HG03175 (cell line): ENCODE measurements around the gene C4orf54.

Source experiments
- ATAC-seq: cut with Tn5 transposase; IDR thresholded peaks from one replicate; pipeline ENCODE4 v1.9.1; 2021; ENCODE audit warnings: mild to moderate bottlenecking, moderate library complexity; ENCODE audit not compliant: unreplicated experiment

The C4orf54 gene

GRCh38 chr4:99652596-99653436 lies 4.8 kb downstream of the C4orf54 start:
- no peak for ATAC-seq

- no peak for ATAC-seq
These were observed 5.7 kb downstream of the C4orf54 start for GRCh38 chr4:99651811-99652485.

GRCh38 chr4:99651016-99651769 lies 6.4 kb downstream of the C4orf54 start:
- no peak for ATAC-seq

GRCh38 chr4:99649778-99650177 lies 7.8 kb downstream of the C4orf54 start:
- no peak for ATAC-seq

- no peak for ATAC-seq
These were observed 8.4 kb downstream of the C4orf54 start for GRCh38 chr4:99649208-99649607.

GRCh38 chr4:99648321-99648720 lies 9.3 kb downstream of the C4orf54 start:
- ATAC-seq = no peak

GRCh38 chr4:99647071-99647470 lies 10.6 kb downstream of the C4orf54 start:
- no peak for ATAC-seq

- ATAC-seq = no peak
These were observed 12.0 kb downstream of the C4orf54 start for GRCh38 chr4:99645638-99646037.

GRCh38 chr4:99645036-99645435 lies 12.6 kb downstream of the C4orf54 start:
- no peak for ATAC-seq

- no peak for ATAC-seq
These were observed 13.2 kb downstream of the C4orf54 start for GRCh38 chr4:99644453-99644852.

- no peak for ATAC-seq
These were observed 14.7 kb downstream of the C4orf54 start for GRCh38 chr4:99642725-99643489.

GRCh38 chr4:99640676-99641075 lies 17.0 kb downstream of the C4orf54 start:
- no peak for ATAC-seq

- no peak for ATAC-seq
These were observed 20.5 kb downstream of the C4orf54 start for GRCh38 chr4:99637174-99637573.

GRCh38 chr4:99636422-99636821 lies 21.2 kb downstream of the C4orf54 start:
- ATAC-seq = no peak

GRCh38 chr4:99635601-99636000 lies 22.0 kb downstream of the C4orf54 start:
- ATAC-seq = no peak

- ATAC-seq = no peak
These were observed 22.8 kb downstream of the C4orf54 start for GRCh38 chr4:99634742-99635360.

GRCh38 chr4:99633772-99634171 lies 23.9 kb downstream of the C4orf54 start:
- ATAC-seq = no peak

GRCh38 chr4:99630857-99631360 lies 26.7 kb downstream of the C4orf54 start:
- no peak for ATAC-seq

- ATAC-seq = no peak
These were observed 27.6 kb downstream of the C4orf54 start for GRCh38 chr4:99629962-99630554.

GRCh38 chr4:99628040-99628439 lies 29.6 kb downstream of the C4orf54 start:
- no peak for ATAC-seq
